OCI-LY1 (cell line): Measurements from ENCODE around the gene CORO2B.

ENCODE experiments used
- EZH2 ChIP-seq: fragments of 200-600 bp; sonication (generic), shearing (Covaris generic); IDR thresholded peaks from 2 replicates; pipeline ENCODE4 v1.8.0; 2017; ENCODE audit warnings: borderline replicate concordance, mixed run types, mild to moderate bottlenecking, antibody characterized with exemption, low read length, moderate library complexity, mixed read lengths
- TF ChIP-seq, protein P1 (sequence below): fragments of 200-600 bp; sonication (generic), shearing (Covaris generic); IDR thresholded peaks from 2 replicates; pipeline ENCODE4 v1.5.1; 2017; ENCODE audit warnings: mild to moderate bottlenecking, antibody characterized with exemption, low read length, moderate library complexity, mixed read lengths

DNA sequence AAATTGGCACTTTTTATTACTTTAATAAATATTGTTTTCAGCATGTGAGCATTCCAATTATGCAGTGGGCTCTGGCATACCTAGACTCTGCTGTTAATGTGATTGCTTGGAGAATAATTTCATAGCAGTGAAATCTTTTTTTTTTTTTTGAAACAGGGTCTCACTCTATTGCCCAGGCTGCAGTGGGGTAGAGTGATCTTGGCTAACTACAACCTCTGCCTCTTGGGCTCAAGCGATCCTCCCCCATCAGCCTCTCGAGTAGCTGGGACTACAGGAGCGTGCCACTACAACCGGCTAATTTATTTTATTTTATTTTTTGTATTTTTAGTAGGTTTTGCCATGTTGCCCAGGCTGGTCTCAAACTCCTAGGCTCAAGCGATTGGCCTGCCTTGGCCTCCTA, 14.6 kb upstream of the CORO2B start:
- TF ChIP-seq, protein P1, sequence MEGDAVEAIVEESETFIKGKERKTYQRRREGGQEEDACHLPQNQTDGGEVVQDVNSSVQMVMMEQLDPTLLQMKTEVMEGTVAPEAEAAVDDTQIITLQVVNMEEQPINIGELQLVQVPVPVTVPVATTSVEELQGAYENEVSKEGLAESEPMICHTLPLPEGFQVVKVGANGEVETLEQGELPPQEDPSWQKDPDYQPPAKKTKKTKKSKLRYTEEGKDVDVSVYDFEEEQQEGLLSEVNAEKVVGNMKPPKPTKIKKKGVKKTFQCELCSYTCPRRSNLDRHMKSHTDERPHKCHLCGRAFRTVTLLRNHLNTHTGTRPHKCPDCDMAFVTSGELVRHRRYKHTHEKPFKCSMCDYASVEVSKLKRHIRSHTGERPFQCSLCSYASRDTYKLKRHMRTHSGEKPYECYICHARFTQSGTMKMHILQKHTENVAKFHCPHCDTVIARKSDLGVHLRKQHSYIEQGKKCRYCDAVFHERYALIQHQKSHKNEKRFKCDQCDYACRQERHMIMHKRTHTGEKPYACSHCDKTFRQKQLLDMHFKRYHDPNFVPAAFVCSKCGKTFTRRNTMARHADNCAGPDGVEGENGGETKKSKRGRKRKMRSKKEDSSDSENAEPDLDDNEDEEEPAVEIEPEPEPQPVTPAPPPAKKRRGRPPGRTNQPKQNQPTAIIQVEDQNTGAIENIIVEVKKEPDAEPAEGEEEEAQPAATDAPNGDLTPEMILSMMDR = no peak
- TF ChIP-seq EZH2 = no peak
